Daoy (cell line): ENCODE results near the gene ORMDL2. TPM values are rescaled to one million over a fixed set of nuclear protein-coding genes. Genes with fewer than 3 reads are reported as not detected.

Source experiments
- DNase-seq: peaks from one replicate; pipeline ENCODE4 v3.0.0-alpha.2; 2015; ENCODE audit warnings: low read depth
- total RNA-seq: library from RNA; depleted of rRNA; stranded (reverse); fragments of >200 nt; shearing (Covaris generic); gene quantifications from 2 replicates; pipeline ENCODE4 v1.2.3, GENCODE V29; 2014; rRNA removed

The ORMDL2 gene, protein sequence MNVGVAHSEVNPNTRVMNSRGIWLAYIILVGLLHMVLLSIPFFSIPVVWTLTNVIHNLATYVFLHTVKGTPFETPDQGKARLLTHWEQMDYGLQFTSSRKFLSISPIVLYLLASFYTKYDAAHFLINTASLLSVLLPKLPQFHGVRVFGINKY
- total RNA-seq: 36.5 and 44.3 TPM in 2 replicates

DNA sequence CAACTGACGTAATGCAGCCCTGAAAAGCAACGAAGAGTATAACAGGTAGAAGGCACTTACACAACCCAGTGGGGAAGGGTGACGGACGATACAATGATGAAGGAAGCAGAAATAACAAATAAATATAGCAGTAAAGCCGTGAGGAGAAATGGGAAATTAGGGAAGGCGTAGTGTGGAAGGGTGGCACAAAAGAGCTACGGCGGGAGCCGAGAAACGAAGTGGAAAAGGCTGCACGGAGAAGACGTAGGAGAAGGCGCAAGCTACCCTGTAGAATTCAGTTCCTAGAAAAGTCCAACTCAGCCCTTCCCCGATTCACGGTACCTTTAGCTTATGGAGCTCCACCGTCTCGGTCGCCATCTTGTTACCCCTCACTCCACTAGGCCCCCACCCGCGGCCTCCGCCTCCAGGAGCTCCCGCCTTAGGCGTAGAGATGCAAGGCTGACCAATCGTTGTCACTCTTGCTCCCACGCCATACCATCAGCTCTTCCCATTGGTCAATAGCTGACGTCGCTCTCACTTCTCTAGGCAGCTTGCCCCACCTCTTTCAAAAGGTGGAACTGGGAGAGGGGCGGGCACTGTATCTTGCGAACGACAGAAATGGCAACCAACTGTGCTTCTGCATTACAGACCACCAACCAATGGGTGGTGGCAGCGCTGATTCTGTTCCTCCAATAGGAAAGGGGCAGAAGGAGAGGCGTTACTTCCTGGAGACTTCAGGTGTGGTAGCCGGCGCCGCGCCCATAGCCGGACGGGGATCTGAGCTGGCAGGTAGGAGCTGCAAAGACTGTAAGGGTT is at the start of gene ORMDL2, which contains the start of gene SARNP:
ORMDL2 (plus strand) TSS at position 697 of the 795 bp plus-strand sequence. CDS start 959 bp downstream, outside the sequence.
SARNP (minus strand) TSS at position 380 of the 795 bp plus-strand sequence; CDS start at position 357, 23 bp downstream.
- peak; percentile 100 for DNase-seq

DNA sequence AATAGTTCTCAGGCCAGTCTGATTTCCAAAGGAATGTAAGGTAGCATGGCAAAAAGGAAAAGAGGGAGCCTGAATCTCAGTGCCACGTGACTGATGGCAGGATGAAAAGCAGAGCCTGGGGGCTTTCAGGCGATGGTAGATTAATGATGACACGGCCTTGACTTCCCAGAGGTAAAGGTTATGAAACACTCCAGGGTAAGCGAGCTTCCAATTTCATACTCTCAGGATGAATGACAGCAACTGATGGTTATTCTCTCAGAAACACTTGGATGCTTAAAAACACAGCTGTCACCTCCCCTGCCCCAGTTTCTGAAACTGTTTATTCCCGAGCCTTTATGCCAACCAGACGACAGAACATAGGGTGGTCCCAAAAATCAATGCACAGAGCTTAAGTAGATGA is 46.1 kb upstream of the ORMDL2 start:
- DNase-seq: no peak

DNA sequence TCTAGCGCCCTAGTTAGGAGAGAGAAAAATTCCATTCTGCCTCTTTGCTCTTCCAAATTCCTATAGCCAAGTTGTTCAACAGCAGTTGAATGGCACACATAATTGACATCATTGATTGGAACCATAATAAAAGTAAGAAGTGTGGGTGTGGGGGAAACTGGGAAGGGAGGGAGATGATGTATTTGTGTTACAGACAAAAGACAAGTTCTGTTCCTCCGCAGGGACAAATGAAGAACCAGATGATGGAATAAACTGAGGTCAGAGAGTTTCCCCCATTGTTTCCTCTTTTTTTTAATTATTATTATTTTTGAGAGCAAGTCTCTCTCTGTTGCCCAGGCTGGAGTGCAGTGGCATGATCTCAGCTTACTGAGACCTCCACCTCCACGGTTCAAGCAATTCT is 40.0 kb upstream of the ORMDL2 start:
- DNase-seq: no peak

DNA sequence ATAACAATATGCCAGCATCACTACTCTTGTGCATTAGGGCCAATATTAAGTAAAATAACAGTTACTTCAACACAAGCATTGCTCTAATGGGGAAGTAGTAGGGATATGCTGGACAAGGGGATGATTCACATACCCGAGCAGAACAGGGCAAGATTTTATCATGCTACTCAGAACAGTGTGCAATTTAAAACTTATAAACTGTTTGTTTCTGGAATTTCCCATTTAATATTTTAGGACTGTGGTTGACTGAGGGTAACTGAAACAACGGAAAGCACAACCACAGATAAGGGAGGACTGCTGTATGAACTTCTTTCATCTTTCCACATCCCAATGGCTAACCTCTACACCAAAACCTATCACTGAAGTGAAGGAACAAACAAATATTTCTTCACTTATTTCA is 37.2 kb upstream of the ORMDL2 start:
- DNase-seq: no peak

DNA sequence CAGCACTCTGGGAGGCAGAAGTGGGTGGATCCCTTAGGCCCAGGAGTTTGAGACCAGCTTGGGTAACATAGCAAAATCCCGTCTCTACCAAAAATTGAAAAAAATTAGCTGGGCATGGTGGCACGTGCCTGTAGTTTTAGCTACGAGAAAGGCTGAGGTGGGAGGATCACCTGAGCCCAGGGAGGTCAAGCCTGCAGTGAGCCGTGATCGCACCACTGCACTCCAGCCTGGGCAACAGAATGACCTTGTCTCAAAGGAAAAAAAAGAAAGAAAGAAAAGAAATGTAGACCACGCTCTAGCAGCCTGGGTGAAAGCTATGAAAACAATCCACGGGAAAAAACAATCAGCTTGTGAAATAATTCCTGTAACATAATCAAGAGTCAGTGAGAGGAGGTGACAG is 29.3 kb upstream of the ORMDL2 start:
- no peak for DNase-seq

DNA sequence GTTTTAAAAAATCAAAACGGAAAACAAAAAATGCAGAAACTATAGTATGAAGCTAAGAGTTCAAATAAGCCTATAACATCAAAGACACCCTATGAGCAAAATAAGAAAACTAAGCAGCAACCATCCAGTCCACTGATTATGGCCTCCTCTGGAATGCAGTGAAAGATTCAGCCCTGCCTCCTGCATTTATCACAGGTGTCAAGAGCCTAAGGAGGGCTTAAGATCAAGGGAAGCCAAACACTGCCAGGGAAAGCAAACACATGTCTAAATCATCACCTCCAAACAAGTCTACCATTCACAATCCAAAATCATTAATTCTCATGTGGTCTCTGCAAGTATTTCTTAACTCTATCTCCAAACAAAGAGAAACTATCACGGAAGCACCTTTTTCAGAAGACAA is 28.7 kb upstream of the ORMDL2 start:
- no peak for DNase-seq

DNA sequence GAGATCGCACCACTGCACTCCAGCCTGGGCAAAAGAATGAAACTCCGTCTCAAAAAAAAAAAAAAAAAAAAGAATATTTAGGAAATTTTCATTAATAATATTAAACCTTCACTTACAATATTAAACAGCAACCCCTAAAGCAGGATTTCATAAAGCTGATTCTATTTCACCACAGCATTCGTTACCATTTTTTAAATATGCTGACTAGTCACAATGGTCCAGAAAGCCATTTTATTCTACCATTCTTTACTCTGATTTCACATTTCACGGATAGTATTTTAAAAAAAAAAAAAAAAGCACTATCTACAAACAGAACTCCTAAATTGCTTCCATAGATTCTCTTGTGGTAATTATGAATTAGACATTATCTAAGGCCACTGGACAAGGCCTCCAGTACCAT is 27.9 kb upstream of the ORMDL2 start:
- no peak for DNase-seq

DNA sequence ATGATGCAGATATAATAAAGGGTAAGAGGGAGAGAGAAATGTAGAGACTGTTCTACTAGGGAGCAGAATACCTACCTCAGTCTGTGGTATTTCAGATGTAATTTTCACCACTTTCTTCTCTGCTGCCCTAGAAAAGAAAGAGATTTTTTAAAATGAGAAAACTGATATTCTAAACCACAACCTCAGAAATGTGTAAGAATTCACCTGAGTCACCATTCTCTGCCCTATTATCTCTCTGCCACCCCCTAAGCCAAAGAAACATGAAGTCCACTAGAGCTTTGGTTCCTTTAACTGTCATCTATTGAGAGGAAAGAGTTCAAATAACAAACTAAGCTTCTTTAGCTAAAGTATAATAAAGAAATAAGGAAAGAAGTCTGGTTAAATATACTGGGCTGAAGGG is 21.9 kb upstream of the ORMDL2 start:
- no peak for DNase-seq

DNA sequence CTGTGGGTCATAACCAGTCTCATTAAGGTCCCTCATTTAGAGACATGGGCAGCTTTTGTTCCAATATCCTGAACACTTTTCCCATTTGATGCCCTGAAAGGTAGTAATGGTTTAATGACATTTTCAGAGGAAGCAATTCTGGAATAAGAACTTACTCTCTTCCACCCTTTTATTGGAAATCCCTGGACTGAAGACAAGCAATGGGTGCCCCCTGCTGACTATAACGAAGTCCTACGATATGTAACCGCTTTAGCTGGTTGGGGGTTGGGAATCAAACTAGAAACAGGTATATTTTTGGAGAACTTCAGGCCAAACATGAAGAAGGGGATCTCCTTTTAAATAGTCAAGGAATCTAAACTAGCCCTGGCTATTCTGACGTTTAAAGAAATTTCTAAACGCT is 20.8 kb upstream of the ORMDL2 start:
- peak; percentile 8 for DNase-seq

DNA sequence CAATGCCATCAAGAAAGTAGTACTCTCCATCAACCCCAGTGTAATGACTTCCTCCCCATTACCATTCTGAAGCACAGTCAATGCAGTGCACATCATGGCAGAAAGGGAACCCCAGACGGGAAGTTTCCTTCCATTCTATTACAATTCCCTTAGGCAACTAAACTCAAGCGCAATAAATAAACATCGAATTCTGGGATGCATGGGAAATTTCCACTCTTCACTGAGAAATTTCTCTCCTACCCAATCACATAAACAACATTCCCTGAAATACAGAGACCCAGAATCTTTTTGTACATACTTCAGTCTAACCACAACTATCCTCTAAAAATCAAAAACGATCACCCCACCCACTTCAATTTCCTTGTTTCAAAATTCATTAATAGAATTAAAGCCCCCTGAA is 20.3 kb upstream of the ORMDL2 start:
- no peak for DNase-seq

DNA sequence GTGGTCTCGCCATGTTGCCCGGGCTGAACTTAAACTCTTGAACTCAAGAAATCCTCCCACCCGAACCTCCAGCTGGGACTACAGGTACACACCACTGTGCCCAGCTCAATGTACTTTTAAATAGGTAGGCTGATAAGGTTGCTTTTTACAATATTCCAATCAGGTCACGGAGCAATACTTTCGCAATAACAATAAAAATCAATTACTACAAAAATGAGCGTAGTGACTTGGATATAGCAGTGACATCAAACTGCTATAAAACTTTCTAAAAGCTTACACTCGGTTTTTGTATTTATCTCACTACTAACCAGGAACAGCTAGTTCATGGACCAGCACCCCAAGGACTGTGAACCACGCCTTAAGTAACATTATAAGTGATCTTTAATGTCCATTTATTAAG is 10.9 kb upstream of the ORMDL2 start:
- DNase-seq: no peak

DNA sequence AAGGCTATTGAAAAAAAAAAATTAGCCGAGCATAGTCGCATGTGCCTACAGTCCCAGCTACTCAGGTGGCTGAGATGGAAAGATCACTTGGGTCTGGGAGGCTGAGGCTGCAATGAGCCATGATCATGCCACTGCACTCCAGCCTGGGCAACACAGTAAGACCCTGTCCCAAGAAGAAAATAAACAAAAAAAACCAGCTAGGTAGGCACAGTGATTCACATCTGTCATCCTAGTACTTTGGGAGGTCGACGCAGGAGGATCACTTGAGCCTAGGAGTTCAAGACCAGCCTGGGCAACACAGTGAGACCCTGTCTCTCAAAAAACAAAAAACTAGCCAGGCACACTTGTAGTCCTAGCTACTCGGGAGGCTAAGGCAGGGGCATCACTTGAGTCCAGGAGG is 8.6 kb upstream of the ORMDL2 start:
- DNase-seq: no peak

DNA sequence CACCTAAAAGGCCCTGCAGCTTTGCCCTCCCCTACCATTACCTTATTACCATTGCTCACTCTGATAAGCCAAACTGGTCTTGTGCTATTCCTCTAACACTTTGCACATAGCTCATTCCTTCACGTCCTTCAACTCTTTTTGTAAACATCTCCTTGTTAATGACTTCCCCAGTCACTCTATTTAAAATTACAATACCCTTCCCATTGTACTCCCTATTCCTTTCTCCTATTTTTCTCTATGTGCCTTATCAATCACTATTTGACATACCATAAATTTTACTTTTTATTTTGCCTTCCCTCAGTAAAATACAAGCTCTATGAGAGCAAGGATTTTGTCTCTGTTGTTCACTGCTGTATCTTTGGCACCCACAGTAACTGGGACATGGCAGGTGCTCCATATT is 5.8 kb upstream of the ORMDL2 start:
- no peak for DNase-seq

DNA sequence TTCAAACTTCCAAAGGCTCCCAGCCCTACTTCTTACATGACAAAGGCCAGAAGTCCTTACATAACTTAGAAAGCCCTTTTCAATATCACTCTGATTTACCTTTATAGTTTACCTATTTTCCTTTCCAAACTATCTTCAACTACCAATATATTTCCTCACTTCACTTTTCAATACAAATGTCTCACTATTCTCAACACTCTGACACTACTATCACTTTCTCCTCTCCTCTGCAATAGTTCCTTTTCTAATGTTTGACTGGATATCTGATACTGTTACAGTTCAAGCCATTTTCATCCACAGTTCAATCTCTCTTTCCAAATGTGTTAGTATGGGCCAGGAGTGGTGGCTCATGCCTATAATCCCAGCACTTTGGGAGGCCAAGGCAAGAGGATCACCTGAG is 3.6 kb upstream of the ORMDL2 start:
- no peak for DNase-seq

DNA sequence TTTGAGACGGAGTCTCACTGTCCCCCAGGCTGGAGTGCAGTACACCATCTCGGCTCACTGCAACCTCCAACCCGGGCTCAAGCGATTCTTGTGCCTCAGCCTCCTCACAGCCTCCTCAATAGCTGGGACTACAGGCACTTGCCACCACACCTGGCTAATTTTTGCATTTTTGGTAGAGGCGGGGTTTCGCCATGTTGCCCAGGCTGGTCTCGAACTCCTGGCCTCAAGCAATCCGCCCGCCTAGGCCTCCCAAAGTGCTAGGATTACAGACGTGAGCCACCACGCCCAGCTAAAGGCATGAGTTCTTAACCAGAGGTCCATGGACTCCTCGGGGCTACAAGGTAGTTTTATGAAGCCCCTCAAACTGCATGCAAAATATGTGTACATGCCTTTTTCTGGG is 2.4 kb upstream of the ORMDL2 start:
- no peak for DNase-seq

DNA sequence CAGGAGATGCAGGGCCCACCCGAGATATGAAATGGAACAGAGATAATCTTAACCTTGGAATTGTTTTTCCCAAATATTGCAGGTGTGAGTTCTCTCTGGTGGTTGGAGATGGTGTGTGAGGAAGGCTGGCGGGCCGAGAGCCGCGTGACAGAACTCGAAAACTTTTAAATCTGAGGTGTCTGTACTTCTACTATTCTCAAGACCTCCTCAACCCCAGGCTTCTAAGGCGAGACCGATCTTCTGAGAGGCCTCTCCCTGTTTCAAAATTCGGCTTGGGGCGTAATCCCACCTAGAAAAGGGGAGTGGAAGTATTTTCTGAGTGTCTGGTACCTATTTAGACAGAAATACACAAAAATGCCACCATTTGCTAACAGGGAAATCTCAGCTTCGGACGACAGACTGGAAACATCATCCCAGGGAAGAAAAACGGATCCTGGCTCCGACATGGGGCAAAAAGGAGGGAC is 928 bp upstream of the ORMDL2 start:
- no peak for DNase-seq

DNA sequence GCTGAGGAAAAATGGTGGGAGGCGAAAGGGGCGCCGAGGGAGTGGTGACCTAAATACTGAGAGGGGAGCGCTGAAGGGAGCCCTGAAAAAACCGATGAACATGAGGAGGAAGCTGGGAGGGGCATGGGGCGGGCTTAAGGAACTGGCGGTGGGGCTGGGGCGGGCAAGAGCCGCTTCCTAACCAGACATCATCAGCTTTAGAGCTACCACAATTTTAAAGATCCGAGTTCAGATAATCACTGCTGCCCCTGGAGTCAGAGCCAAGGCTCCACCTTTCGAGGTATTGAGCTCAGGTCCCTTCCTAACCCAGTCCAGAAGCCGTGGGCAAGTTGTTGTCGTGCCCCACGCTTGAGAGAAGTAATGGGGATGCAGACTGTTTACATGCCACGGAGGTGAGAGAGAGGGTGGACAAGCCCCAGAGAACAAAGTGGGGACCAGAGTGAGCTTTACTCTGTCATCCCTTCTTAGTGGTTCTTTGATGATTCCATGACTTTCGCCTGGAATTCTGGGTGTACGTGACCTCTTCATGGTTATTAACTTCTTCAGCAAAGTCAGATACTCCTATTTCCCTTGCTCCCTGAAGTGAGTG is 393 bp downstream of the ORMDL2 start:
- no peak for DNase-seq

DNA sequence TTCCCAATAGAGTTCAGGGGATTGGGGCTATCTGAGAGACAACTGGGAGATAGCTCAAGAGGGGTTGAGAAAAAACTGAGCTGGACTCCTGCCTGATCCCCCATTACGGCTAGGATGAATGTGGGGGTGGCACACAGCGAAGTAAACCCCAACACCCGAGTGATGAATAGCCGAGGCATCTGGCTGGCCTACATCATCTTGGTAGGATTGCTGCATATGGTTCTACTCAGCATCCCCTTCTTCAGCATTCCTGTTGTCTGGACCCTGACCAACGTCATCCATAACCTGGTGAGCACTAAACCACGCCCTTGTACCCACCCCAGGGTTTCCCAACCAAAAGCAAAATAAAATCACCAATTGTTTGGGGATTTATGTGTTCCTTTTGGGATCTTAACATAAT is 1.0 kb downstream of the ORMDL2 start:
- DNase-seq: no peak

DNA sequence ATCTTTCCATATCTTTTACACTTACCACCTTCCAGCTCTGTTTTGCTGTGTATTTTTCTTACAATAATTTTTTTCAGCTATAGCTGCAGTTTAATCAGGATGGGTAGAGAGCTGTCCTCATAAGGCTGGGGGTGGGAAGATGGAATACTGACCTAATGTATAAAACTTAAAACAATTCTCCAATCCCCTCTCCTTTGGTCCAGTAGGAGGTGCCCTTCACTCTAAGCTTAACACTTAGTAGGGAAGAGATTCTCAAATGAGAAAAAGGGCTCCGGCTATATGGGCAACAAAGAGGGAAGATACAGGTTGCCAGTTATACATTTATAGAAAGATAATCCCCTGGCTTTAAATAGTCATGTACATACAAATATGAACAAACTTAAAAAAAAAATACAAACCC is 2.8 kb downstream of the ORMDL2 start:
- DNase-seq: no peak

DNA sequence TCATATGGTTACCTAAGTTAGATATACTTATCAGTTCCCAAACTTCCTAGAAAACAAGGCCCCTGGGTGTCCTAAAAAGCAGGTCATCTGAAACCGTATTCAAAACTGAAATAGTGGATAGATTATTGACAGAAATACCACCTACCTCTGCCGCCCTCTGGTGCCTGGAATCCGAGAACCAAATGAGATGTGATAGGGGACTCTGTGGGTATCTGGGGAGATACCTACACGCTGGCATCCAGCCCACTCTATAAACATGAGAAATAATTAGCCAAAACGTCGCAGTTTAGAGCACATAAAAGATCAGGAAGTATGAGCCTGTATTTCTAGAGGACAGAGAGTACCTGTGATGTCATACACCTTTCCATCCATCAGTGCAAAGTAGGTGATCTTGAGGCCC is 4.4 kb downstream of the ORMDL2 start:
- DNase-seq: no peak

DNA sequence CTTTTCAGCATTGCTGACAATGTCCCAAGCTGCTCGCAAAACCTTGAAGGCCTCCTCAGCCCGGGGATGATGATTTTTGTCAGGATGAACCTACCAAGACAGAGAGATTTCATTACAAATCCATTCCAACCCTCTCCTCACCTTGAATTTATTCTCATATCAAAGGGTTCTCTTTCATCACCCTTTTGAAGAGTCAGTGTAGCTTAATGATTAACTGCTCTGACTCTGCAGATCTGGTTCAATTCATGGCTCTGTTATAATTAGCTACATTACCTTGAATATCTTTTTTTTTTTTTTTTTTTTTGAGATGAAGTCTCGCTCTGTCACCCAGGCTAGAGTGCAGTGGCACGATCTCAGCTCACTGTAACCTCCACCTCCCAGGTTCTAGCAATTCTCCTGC is 5.6 kb downstream of the ORMDL2 start:
- no peak for DNase-seq

DNA sequence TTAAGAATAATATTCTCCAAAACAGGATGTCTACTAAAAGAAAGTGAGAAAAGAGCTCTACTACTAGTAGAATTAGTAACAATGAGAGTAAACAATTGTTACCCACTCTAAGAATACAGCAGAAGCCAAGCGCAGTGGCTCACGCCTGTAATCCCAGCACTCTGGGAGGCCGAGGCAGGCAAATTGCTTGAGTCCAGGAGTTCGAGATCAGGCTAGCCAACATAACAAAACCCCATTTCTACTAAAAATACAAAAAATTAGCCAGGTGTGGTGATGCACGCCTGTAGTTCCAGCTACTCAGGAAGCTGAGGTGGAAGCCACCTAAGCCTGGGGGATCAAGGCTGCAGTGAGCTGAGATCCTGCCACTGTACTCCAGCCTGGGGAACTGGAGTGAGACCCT is 6.9 kb downstream of the ORMDL2 start:
- DNase-seq: no peak

DNA sequence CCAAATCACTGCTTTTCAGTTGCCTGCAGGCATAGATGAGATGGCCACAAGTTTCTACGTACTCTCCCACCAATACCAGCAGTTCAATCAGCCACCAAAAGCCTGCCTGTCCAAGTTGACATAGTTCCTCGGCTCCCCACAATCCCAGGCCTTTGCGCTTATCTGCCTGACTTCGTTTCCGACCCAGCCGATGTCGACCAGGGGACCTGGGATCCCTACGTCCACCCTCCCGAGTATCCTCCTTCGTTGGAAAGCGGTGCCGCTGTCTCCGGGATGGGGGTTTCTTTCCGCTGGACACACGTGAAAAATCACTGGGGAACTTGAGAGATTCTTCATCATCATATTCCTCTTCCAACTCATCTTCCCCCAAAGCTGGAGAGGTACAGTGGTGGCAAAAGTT is 10.0 kb downstream of the ORMDL2 start:
- DNase-seq: no peak
